OCI-LY7 (cell line): ENCODE measurements around the gene GPHN. TPM values are rescaled to one million over a fixed set of nuclear protein-coding genes. Genes with fewer than 3 reads are reported as not detected.
"Not testable (repeated sequence)": the region's sequence is repeated elsewhere in the genome, so short reads cannot be mapped to it uniquely, and the experiment has no call there.

Experiments
- BruUV-seq: library from RNA; stranded (reverse); fragments of 400-500 nt; replicated peaks from 2 replicates; lab custom pipeline; 2021; lab: Mats Ljungman, UMichigan
- CTCF ChIA-PET: fragments of 300-600 bp; sonication (Branson Sonifier 250); formaldehyde crosslinking; loops from one replicate; lab custom pipeline; 2022; ENCODE audit warnings: antibody characterized with exemption; ENCODE audit not compliant: unreplicated experiment; lab: Charles Lee
- POLR2A ChIA-PET: fragments of 300-600 bp; sonication (Branson Sonifier 250); formaldehyde crosslinking; loops from one replicate; lab custom pipeline; 2022; ENCODE audit warnings: antibody characterized with exemption; lab: Charles Lee
- DNase-seq: peaks from one replicate; pipeline ENCODE4 v3.0.0-alpha.2; 2015; ENCODE audit warnings: low spot score
- H2AFZ ChIP-seq: fragments of 200-600 bp; sonication (generic), shearing (Covaris generic); 2 replicates; pipeline ENCODE4 v1.6.1; 2014; ENCODE audit warnings: mild to moderate bottlenecking, antibody characterized with exemption, low read length, moderate library complexity
- H3K27ac ChIP-seq: fragments of 200-600 bp; sonication (generic); 2 replicates; pipeline ENCODE4 v1.5.1; 2014; ENCODE audit warnings: mixed run types, low read depth, mild to moderate bottlenecking, moderate library complexity, low read length, inconsistent platforms; ENCODE audit not compliant: poor library complexity, severe bottlenecking
- H3K36me3 ChIP-seq: fragments of 200-600 bp; sonication (generic); 2 replicates; pipeline ENCODE4 v1.6.1; 2014; ENCODE audit warnings: mild to moderate bottlenecking, antibody characterized with exemption, low read length, moderate library complexity, mixed read lengths; ENCODE audit not compliant: insufficient read depth
- H3K4me1 ChIP-seq: fragments of 200-600 bp; sonication (generic); 2 replicates; pipeline ENCODE4 v1.5.1; 2014; ENCODE audit warnings: mild to moderate bottlenecking, low read length; ENCODE audit not compliant: insufficient read depth, poor library complexity, severe bottlenecking
- H3K4me2 ChIP-seq: fragments of 200-600 bp; sonication (generic); 2 replicates; pipeline ENCODE4 v1.6.1; 2014; ENCODE audit warnings: mild to moderate bottlenecking, low read length
- H3K4me3 ChIP-seq: fragments of 200-600 bp; sonication (generic); 2 replicates; pipeline ENCODE4 v1.5.1; 2014; ENCODE audit warnings: mild to moderate bottlenecking, low read depth, low read length; ENCODE audit not compliant: poor library complexity, severe bottlenecking
- H3K79me2 ChIP-seq: fragments of 200-600 bp; sonication (generic); 2 replicates; pipeline ENCODE4 v1.6.1; 2016; ENCODE audit warnings: low read depth, mild to moderate bottlenecking, low read length, moderate library complexity, mixed read lengths; ENCODE audit not compliant: insufficient read depth
- H3K9me2 ChIP-seq: fragments of 200-600 bp; sonication (generic); 2 replicates; pipeline ENCODE4 v1.6.1; 2016; ENCODE audit warnings: mild to moderate bottlenecking, low read length, mixed read lengths; ENCODE audit not compliant: insufficient read depth
- H3K9me3 ChIP-seq: fragments of 200-600 bp; sonication (generic); 2 replicates; pipeline ENCODE4 v1.6.1; 2014; ENCODE audit warnings: mild to moderate bottlenecking, mixed run types, low read length, mixed read lengths
- H4K20me1 ChIP-seq: fragments of 200-600 bp; sonication (generic); 2 replicates; pipeline ENCODE4 v1.6.1; 2014; ENCODE audit warnings: mild to moderate bottlenecking, antibody characterized with exemption, low read length, moderate library complexity, mixed read lengths; ENCODE audit not compliant: insufficient read depth
- CTCF ChIP-seq: fragments of 200-600 bp; sonication (generic); conservative IDR thresholded peaks from 2 replicates; pipeline ENCODE4 v1.5.1; 2014; ENCODE audit warnings: mild to moderate bottlenecking, antibody characterized with exemption, low read length, moderate library complexity, mixed read lengths
- EZH2phosphoT487 ChIP-seq: fragments of 200-600 bp; sonication (generic); IDR thresholded peaks from 2 replicates; pipeline ENCODE4 v1.6.1; 2018; ENCODE audit warnings: low read depth, borderline replicate concordance, mild to moderate bottlenecking, mixed run types, antibody characterized with exemption, low read length, moderate library complexity, mixed read lengths
- intact Hi-C: fragments of 100-400 bp; cut with micrococcal nuclease; formaldehyde crosslinking; loops from one replicate; pipeline ENCODE4 v1.10.0; 2022; ENCODE audit not compliant: unreplicated experiment
- total RNA-seq, 2 experiments: library from RNA; depleted of rRNA in 1 of 2; stranded (reverse); fragments of >200 nt in 1 of 2; shearing (Covaris generic) in 1 of 2; gene quantifications; 2 replicates each; pipeline ENCODE4 v1.2.3, GENCODE V29; 2014 to 2022

Gene GPHN
- total RNA-seq, 2 experiments from 2014 or later, result not detected

DNA sequence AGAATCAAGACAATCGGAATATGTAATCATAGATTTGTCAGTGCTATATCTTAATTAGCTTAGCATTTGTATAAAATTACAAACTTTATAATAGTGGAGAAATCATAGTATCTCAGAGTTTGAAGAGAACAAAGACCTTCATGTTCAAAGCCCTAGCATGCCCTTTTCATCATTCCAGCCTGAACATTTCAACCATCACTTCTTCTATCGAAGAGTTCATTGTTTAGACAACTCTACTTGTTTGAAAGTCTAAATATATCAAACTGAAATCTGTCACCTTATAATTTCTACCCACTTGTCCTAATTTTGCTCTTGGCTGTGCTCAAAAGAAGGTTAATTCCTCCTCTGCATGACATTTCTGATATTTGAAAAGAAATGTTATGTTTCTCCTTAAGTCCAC is 325.9 kb downstream of the GPHN start:
- H3K79me2 ChIP-seq, result no peaks in the 10 kb centered on the region
- H3K27ac ChIP-seq, result no peak overlapping the region
- ChIA-PET CTCF (no interaction called here), POLR2A (no interaction called here)
- H3K4me3 ChIP-seq, result no peak overlapping the region
- H3K36me3 ChIP-seq, result no peaks in the 10 kb centered on the region
- no peak overlapping the region for H2AFZ ChIP-seq
- H3K9me2 ChIP-seq, result no peaks in the 10 kb centered on the region
- DNase-seq, result no peak
- no peaks in the 10 kb centered on the region for H3K4me1 ChIP-seq
- intact Hi-C loops, result no loop called here
- TF ChIP-seq CTCF (no peak), EZH2phosphoT487 (no peak)
- no TSS peak for BruUV-seq
- no peaks in the 10 kb centered on the region for H4K20me1 ChIP-seq
- H3K9me3 ChIP-seq, result no peaks in the 10 kb centered on the region
- no peak overlapping the region for H3K4me2 ChIP-seq

DNA sequence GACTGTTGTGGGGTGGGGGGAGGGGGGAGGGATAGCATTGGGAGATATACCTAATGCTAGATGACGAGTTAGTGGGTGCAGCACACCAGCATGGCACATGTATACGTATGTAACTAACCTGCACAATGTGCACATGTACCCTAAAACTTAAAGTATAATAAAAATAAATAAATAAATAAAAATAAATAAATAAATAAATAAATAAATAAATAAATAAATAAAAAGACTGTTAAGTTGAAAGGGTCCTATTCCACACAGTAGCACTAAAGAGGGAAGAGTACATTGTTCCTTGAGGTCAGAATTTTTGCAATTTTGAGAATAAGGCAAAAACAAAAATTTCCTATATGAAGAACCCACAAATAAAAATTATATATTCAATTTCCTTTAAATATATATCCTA is 329.5 kb downstream of the GPHN start:
- H3K4me1 ChIP-seq, H3K9me3 ChIP-seq, DNase-seq, H3K27ac ChIP-seq, intact Hi-C loops, H3K9me2 ChIP-seq, H2AFZ ChIP-seq, CTCF ChIA-PET, H4K20me1 ChIP-seq, H3K79me2 ChIP-seq, POLR2A ChIA-PET, H3K36me3 ChIP-seq, H3K4me2 ChIP-seq, H3K4me3 ChIP-seq, BruUV-seq: not testable (repeated sequence)

GRCh38 chr14:66842911-66843512 is 335.1 kb downstream of the GPHN start:
- POLR2A ChIA-PET, result no interaction called here
- H3K4me3 ChIP-seq, result no peak overlapping the region
- CTCF ChIA-PET, result no interaction called here
- H3K9me3 ChIP-seq, result no peaks in the 10 kb centered on the region
- H3K79me2 ChIP-seq, result no peaks in the 10 kb centered on the region
- no peaks in the 10 kb centered on the region for H4K20me1 ChIP-seq
- H3K4me1 ChIP-seq, result no peaks in the 10 kb centered on the region
- BruUV-seq, result no TSS peak
- H3K4me2 ChIP-seq, result no peak overlapping the region
- H3K27ac ChIP-seq, result no peak overlapping the region
- no peaks in the 10 kb centered on the region for H3K36me3 ChIP-seq
- intact Hi-C loops, result no loop called here
- no peaks in the 10 kb centered on the region for H3K9me2 ChIP-seq
- DNase-seq, result no peak
- H2AFZ ChIP-seq, result no peak overlapping the region
- no peak for TF ChIP-seq CTCF
- no peak for TF ChIP-seq EZH2phosphoT487
